IMR-90 (cell line): ENCODE measurements around the gene ABCC4. TPM values are rescaled to one million over a fixed set of nuclear protein-coding genes. Genes with fewer than 3 reads are reported as not detected.

Source experiments
- ATAC-seq: fragments of 200-7000 bp; cut with Tn5 transposase; 2 replicates; pipeline ENCODE4 v1.9.1; 2020; ENCODE audit warnings: low read depth, mild to moderate bottlenecking, moderate library complexity
- BruUV-seq: library from RNA; stranded (reverse); fragments of 400-500 nt; replicated peaks from 2 replicates; lab custom pipeline; 2021; lab: Mats Ljungman, UMichigan
- CTCF ChIA-PET: fragments of 300-600 bp; formaldehyde crosslinking; extraction: SDS; loops from one replicate; lab custom pipeline; 2021; ENCODE audit warnings: antibody characterized with exemption; lab: Yijun Ruan, JAX
- POLR2A ChIA-PET: fragments of 300-600 bp; sonication (Branson Sonifier 250); formaldehyde crosslinking; loops from one replicate; lab custom pipeline; 2022; ENCODE audit warnings: antibody characterized with exemption; ENCODE audit not compliant: unreplicated experiment; lab: Charles Lee
- DNase-seq: peaks from one replicate; pipeline ENCODE4 v3.0.0; 2013
- H2AFZ ChIP-seq: replicated peaks from 2 replicates; pipeline ENCODE3; 2013; ENCODE audit warnings: low read length, mild to moderate bottlenecking; ENCODE audit not compliant: poor library complexity
- H2AK5ac ChIP-seq: 2 replicates; pipeline ENCODE4 v1.6.1; 2013; ENCODE audit warnings: low read depth, low read length, inconsistent platforms
- H2AK9ac ChIP-seq: replicated peaks from 2 replicates; pipeline ENCODE3; 2013; ENCODE audit warnings: mild to moderate bottlenecking, low read depth, low read length, moderate library complexity; ENCODE audit not compliant: poor library complexity
- H2BK120ac ChIP-seq: 2 replicates; pipeline ENCODE4 v1.6.1; 2013; ENCODE audit warnings: low read depth, low read length, inconsistent platforms
- H2BK15ac ChIP-seq: 3 replicates; pipeline ENCODE4 v1.6.1; 2013; ENCODE audit warnings: low read depth, low read length, inconsistent platforms
- H2BK20ac ChIP-seq: 2 replicates; pipeline ENCODE4 v1.6.1; 2013; ENCODE audit warnings: low read depth, mild to moderate bottlenecking, inconsistent platforms, low read length, moderate library complexity
- H2BK5ac ChIP-seq: 2 replicates; pipeline ENCODE4 v1.6.1; 2013; ENCODE audit warnings: mild to moderate bottlenecking, low read depth, low read length, inconsistent platforms; ENCODE audit not compliant: poor library complexity, severe bottlenecking
- H3K14ac ChIP-seq: replicated peaks from 2 replicates; pipeline ENCODE4 v1.6.1; 2013; ENCODE audit warnings: low read depth, low read length, inconsistent platforms
- H3K18ac ChIP-seq: 2 replicates; pipeline ENCODE4 v1.6.1; 2013; ENCODE audit warnings: low read depth, low read length, control low read depth
- H3K23ac ChIP-seq: 2 replicates; pipeline ENCODE4 v1.6.1; 2013; ENCODE audit warnings: low read depth, low read length, inconsistent platforms
- H3K27ac ChIP-seq: 2 replicates; pipeline ENCODE4 v1.5.1; 2013; ENCODE audit warnings: mild to moderate bottlenecking, control low read depth, low read length; ENCODE audit not compliant: insufficient read depth
- H3K27me3 ChIP-seq: 2 replicates; pipeline ENCODE4 v1.6.1; 2013; ENCODE audit warnings: low read length; ENCODE audit not compliant: control insufficient read depth, insufficient read depth
- H3K36me3 ChIP-seq: 2 replicates; pipeline ENCODE4 v1.6.1; 2013; ENCODE audit warnings: low read length, mixed read lengths; ENCODE audit not compliant: control insufficient read depth, insufficient read depth
- H3K4ac ChIP-seq: 2 replicates; pipeline ENCODE4 v1.6.1; 2013; ENCODE audit warnings: low read depth, low read length, inconsistent platforms
- H3K4me1 ChIP-seq: 2 replicates; pipeline ENCODE4 v1.6.1; 2013; ENCODE audit warnings: low read length, mixed read lengths; ENCODE audit not compliant: control insufficient read depth, insufficient read depth
- H3K4me2 ChIP-seq: 2 replicates; pipeline ENCODE4 v1.6.1; 2013; ENCODE audit warnings: low read depth, mild to moderate bottlenecking, control low read depth, low read length, moderate library complexity
- H3K4me3 ChIP-seq: 2 replicates; pipeline ENCODE4 v1.5.1; 2013; ENCODE audit warnings: low read depth, mild to moderate bottlenecking, control low read depth, low read length, moderate library complexity; ENCODE audit not compliant: insufficient read depth
- H3K56ac ChIP-seq: 2 replicates; pipeline ENCODE4 v1.6.1; 2013; ENCODE audit warnings: low read length, inconsistent platforms; ENCODE audit not compliant: insufficient read depth; ENCODE audit errors: extremely low read depth
- H3K79me1 ChIP-seq, 2 experiments: 2 replicates each; pipeline ENCODE4 v1.6.1; 2013; ENCODE audit warnings: low read length in 2 of 2, inconsistent platforms in 1 of 2, low read depth in 1 of 2
- H3K9ac ChIP-seq: 2 replicates; pipeline ENCODE4 v1.6.1; 2013; ENCODE audit warnings: low read depth, low read length, control low read depth
- H3K9me1 ChIP-seq: 2 replicates; pipeline ENCODE4 v1.6.1; 2013; ENCODE audit warnings: low read length, inconsistent platforms; ENCODE audit not compliant: insufficient read depth
- H3K9me3 ChIP-seq: 2 replicates; pipeline ENCODE4 v1.6.1; 2013; ENCODE audit warnings: low read length; ENCODE audit not compliant: control insufficient read depth, insufficient read depth
- H4K20me1 ChIP-seq: 2 replicates; pipeline ENCODE4 v1.6.1; 2013; ENCODE audit warnings: low read length, inconsistent platforms; ENCODE audit not compliant: insufficient read depth
- H4K5ac ChIP-seq: 2 replicates; pipeline ENCODE4 v1.6.1; 2013; ENCODE audit warnings: mild to moderate bottlenecking, low read depth, low read length, control low read depth
- H4K8ac ChIP-seq, 2 experiments: 2 replicates each; pipeline ENCODE4 v1.6.1; 2013; ENCODE audit warnings: low read depth in 2 of 2, low read length in 2 of 2, control low read depth in 1 of 2, inconsistent platforms in 1 of 2
- H4K91ac ChIP-seq: 2 replicates; pipeline ENCODE4 v1.6.1; 2013; ENCODE audit warnings: low read depth, low read length, inconsistent platforms; ENCODE audit not compliant: insufficient read depth
- BHLHE40 ChIP-seq: fragments of 150-350 bp; IDR thresholded peaks from 2 replicates; pipeline ENCODE4 v1.6.1; 2016; ENCODE audit warnings: mild to moderate bottlenecking, low read depth, low read length
- WGBS, 2 experiments: methylation state at CpG; one replicate each; pipeline versions ENCODE4 v1.1.5 to v1.1.7; 2013; ENCODE audit warnings: missing lambda C conversion rate in 2 of 2; ENCODE audit not compliant: insufficient read length in 1 of 2; ENCODE audit errors: extremely low coverage in 2 of 2; 5-methylcytosine and 5-hydroxymethylcytosine counted together
- dilution Hi-C: fragments of 300-500 bp; cut with HindIII; formaldehyde crosslinking; loops from one replicate; pipeline ENCODE4 v1.14.3; 2018; ENCODE audit warnings: low sequenced_read_pairs; ENCODE audit not compliant: unreplicated experiment
- in situ Hi-C: fragments of 300-500 bp; cut with MboI; formaldehyde crosslinking; loops from 3 replicates; pipeline ENCODE4 v1.14.3; 2019; ENCODE audit warnings: low sequenced_read_pairs, inconsistent platforms, mixed read lengths
- intact Hi-C: fragments of 100-400 bp; cut with micrococcal nuclease; formaldehyde crosslinking; loops from 2 replicates; pipeline ENCODE4 v1.10.0; 2022
- polyA plus RNA-seq, 3 experiments: library from polyadenylated mRNA; depleted of rRNA; stranded (reverse); fragments of >200 nt; gene quantifications; 2 replicates each; pipeline ENCODE4 v1.2.3, GENCODE V29; 2012; ENCODE audit warnings: low replicate concordance in 1 of 3
- total RNA-seq: library from RNA; depleted of rRNA; stranded (reverse); fragments of >200 nt; gene quantifications from 2 replicates; pipeline ENCODE4 v1.2.3, GENCODE V29; 2012

The ABCC4 gene
- total and polyA plus RNA-seq, 2 of the 4 experiments (the other 2 are of a cell fraction): 16.6 to 41.4 TPM

DNA sequence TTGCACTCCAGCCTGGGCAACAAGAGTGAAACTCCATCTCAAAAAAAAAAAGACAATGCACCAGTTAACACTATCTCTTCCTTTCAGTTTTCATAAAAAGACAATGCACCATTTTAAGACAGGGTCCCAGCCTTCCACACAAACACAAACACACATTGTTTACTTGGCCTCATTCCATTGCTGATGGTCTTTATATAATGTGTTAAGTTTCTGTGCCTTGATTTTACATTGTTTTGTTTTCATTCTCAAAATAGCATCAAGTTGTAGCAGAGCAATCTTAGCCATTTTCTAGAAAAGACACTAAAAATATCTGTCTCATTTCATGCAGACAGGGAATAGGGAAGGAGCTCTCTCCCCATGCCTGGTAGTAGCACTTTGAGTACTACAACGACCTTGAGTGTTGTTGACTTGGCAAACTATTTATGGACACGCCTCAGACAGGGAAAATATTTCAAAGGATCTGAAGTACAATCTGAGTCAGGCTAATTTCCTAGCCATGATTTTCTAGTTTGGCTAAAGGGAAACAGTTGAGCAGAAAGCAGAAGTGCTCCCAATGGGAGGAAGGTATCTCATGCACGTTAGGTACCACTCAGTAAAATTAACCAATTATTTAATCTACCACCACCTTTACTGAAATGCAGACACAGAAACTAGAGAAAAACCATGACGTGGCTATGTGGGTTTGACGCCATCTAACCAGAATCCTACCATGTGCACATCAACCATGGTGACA, 120.6 kb downstream of the ABCC4 start:
- CTCF ChIA-PET: no interaction called here
- DNase-seq: no peak
- intact Hi-C loops: no loop called here

More for the DNA sequence above, 120.6 kb downstream of the ABCC4 start:
- Histone ChIP-seq H2BK20ac (no peak overlapping the region), H4K8ac (no peak overlapping the region), H3K4me2 (no peak overlapping the region), H2BK120ac (no peak overlapping the region), H3K14ac (no peak overlapping the region), H3K4ac (no peak overlapping the region), H3K36me3 (peaks cover 32% of the 10 kb centered on the region), H4K5ac (no peak overlapping the region), H3K79me1 (peaks cover 14 to 68% of the 10 kb centered on the region in 2 experiments), H2AFZ (no peak overlapping the region), H3K23ac (no peak overlapping the region), H3K18ac (no peak overlapping the region), H3K27me3 (no peaks in the 10 kb centered on the region), H3K4me3 (no peak overlapping the region), H3K9me3 (no peaks in the 10 kb centered on the region), H4K91ac (no peak overlapping the region), H3K4me1 (peaks cover 4% of the 10 kb centered on the region), H3K9me1 (peaks cover 16% of the 10 kb centered on the region), H2AK9ac (no peak overlapping the region), H3K56ac (no peak overlapping the region), H4K20me1 (peaks cover 13% of the 10 kb centered on the region; the same call in 1 of the 2 replicates), H2AK5ac (no peak overlapping the region), H2BK15ac (no peak overlapping the region), H3K27ac (no peak overlapping the region), H2BK5ac (no peak overlapping the region), H3K9ac (no peak overlapping the region)
- 67% methylated on average over 2 of the region's 5 CpGs; no CpG with 5 or more reads in 1 of the 2 experiments for WGBS, 2 experiments
- dilution Hi-C loops: no loop called here
- no TSS peak for BruUV-seq
- TF ChIP-seq BHLHE40: no peak
- POLR2A ChIA-PET: no interaction called here
- no peak for ATAC-seq
- in situ Hi-C loops: no loop called here
